ENCODE data around the gene CFAP45. TPM values are rescaled to one million over a fixed set of nuclear protein-coding genes. Genes with fewer than 3 reads are reported as not detected.

CFAP45 gene
- total and polyA plus RNA-seq, 2 experiments from 2014 or later, result 0.36 TPM; not detected in 1

DNA sequence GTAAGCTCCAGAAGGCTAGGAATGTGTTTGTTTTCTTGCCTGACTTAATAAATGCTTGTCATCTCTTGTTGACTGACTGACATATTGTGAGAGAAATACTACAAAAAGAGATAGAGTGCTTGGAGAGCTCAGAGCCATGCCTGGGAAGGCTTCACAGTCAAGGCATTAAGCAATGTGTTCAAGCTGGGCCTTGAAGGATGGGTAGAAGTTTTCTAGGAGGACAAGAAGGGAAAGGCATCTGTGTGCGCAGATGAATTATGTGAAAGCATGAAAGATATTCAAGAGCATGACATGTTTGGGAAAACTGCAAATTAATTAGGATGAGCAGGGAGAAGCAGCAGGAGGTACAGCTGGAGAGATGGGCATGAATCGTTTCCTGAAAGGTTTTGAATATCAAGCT lies 67.7 kb downstream of the CFAP45 start (continued):
- TF ChIP-seq, protein P1, sequence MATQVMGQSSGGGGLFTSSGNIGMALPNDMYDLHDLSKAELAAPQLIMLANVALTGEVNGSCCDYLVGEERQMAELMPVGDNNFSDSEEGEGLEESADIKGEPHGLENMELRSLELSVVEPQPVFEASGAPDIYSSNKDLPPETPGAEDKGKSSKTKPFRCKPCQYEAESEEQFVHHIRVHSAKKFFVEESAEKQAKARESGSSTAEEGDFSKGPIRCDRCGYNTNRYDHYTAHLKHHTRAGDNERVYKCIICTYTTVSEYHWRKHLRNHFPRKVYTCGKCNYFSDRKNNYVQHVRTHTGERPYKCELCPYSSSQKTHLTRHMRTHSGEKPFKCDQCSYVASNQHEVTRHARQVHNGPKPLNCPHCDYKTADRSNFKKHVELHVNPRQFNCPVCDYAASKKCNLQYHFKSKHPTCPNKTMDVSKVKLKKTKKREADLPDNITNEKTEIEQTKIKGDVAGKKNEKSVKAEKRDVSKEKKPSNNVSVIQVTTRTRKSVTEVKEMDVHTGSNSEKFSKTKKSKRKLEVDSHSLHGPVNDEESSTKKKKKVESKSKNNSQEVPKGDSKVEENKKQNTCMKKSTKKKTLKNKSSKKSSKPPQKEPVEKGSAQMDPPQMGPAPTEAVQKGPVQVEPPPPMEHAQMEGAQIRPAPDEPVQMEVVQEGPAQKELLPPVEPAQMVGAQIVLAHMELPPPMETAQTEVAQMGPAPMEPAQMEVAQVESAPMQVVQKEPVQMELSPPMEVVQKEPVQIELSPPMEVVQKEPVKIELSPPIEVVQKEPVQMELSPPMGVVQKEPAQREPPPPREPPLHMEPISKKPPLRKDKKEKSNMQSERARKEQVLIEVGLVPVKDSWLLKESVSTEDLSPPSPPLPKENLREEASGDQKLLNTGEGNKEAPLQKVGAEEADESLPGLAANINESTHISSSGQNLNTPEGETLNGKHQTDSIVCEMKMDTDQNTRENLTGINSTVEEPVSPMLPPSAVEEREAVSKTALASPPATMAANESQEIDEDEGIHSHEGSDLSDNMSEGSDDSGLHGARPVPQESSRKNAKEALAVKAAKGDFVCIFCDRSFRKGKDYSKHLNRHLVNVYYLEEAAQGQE (IDR thresholded peaks at IDR 0.05; ENCODE audit: unreplicated experiment), result no peak
- TF ChIP-seq POLR2AphosphoS5 (IDR thresholded peaks at IDR 0.05; ENCODE audit: low read depth) (no peak), EZH2 (IDR thresholded peaks at IDR 0.05; ENCODE audit: low read depth, unreplicated experiment) (no peak)

DNA sequence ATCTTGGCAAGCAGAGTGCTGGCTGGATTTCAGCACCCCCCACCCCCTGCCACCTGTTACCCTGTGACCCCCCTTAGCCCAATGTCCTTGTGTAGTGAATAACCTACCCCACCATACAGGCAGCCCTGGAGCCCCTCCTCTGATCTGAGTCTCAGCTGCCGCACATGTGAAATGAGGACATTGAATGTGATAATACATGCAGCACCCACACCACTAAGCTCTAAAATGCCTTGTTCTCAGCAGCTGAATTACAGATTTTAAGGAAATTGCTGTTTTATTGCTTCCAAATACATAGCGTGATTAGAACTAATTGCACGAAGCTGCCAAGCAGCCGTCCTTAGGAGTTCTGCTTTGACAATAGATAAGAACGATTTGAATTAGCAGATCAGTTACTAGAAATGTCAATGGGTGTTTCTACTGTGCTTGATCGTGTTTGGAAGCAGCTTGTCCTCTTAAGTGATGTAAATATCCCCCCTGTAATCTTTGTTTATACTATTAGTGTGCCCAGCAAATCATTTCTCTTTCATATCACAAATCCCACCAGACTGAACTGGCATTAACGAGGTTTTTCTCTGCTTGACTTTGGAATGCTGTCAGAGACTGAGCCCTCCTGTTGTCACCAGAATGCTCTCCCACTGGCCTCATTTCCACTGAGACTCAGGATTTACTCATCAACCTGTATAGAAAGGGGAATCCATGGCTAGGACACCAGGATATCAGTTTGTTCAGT lies 68.4 kb downstream of the CFAP45 start:
- no peaks in the 10 kb centered on the region for H3F3A ChIP-seq (replicated peaks; ENCODE audit: low read depth)
- no peaks in the 10 kb centered on the region for H4K20me1 ChIP-seq (replicated peaks; ENCODE audit: insufficient read depth)
- no peaks in the 10 kb centered on the region for H3K9me2 ChIP-seq (ENCODE audit: insufficient read depth)
- peaks cover 4% of the 10 kb centered on the region for H3K27me3 Mint-ChIP-seq (ENCODE audit: insufficient read depth, low read depth, poor library complexity)
- H3K27ac Mint-ChIP-seq, result no peak overlapping the region
- no peak for DNase-seq (ENCODE audit: low spot score)
- no peaks in the 10 kb centered on the region for H3K36me3 ChIP-seq (ENCODE audit: insufficient read depth)
- H3K4me2 ChIP-seq, result no peak overlapping the region
- H3K27me3 ChIP-seq (ENCODE audit: insufficient read depth), result no peaks in the 10 kb centered on the region
- no peaks in the 10 kb centered on the region for H3K79me2 ChIP-seq (replicated peaks; ENCODE audit: insufficient read depth)
- H3K9me3 Mint-ChIP-seq, result no peaks in the 10 kb centered on the region; the same call in 2 of the 3 replicates
- ATAC-seq, result peak; percentile 35
- no peak overlapping the region for H3K4me3 ChIP-seq
- no peaks in the 10 kb centered on the region; the same call in 1 of the 2 replicates for H3K4me1 ChIP-seq (ENCODE audit: insufficient read depth)
- H3K4me1 Mint-ChIP-seq, result peaks cover 14% of the 10 kb centered on the region
- H3K27ac ChIP-seq (ENCODE audit: low read depth), result no peak overlapping the region
- H2AFZ ChIP-seq, result no peak overlapping the region
- no peaks in the 10 kb centered on the region for H3K36me3 Mint-ChIP-seq (ENCODE audit: low read depth)
- no peak overlapping the region for H3K4me3 Mint-ChIP-seq
- TF ChIP-seq ZNF114 (CRISPR knock-in tag; IDR thresholded peaks at IDR 0.05), result no peak
- TF ChIP-seq JUNB (IDR thresholded peaks at IDR 0.05; ENCODE audit: unreplicated experiment), result no peak
- TF ChIP-seq EZH2phosphoT487 (IDR thresholded peaks at IDR 0.05; ENCODE audit: unreplicated experiment), result no peak
- TF ChIP-seq EZH2 (IDR thresholded peaks at IDR 0.05; ENCODE audit: low read depth, unreplicated experiment), result no peak
- TF ChIP-seq, protein P2, sequence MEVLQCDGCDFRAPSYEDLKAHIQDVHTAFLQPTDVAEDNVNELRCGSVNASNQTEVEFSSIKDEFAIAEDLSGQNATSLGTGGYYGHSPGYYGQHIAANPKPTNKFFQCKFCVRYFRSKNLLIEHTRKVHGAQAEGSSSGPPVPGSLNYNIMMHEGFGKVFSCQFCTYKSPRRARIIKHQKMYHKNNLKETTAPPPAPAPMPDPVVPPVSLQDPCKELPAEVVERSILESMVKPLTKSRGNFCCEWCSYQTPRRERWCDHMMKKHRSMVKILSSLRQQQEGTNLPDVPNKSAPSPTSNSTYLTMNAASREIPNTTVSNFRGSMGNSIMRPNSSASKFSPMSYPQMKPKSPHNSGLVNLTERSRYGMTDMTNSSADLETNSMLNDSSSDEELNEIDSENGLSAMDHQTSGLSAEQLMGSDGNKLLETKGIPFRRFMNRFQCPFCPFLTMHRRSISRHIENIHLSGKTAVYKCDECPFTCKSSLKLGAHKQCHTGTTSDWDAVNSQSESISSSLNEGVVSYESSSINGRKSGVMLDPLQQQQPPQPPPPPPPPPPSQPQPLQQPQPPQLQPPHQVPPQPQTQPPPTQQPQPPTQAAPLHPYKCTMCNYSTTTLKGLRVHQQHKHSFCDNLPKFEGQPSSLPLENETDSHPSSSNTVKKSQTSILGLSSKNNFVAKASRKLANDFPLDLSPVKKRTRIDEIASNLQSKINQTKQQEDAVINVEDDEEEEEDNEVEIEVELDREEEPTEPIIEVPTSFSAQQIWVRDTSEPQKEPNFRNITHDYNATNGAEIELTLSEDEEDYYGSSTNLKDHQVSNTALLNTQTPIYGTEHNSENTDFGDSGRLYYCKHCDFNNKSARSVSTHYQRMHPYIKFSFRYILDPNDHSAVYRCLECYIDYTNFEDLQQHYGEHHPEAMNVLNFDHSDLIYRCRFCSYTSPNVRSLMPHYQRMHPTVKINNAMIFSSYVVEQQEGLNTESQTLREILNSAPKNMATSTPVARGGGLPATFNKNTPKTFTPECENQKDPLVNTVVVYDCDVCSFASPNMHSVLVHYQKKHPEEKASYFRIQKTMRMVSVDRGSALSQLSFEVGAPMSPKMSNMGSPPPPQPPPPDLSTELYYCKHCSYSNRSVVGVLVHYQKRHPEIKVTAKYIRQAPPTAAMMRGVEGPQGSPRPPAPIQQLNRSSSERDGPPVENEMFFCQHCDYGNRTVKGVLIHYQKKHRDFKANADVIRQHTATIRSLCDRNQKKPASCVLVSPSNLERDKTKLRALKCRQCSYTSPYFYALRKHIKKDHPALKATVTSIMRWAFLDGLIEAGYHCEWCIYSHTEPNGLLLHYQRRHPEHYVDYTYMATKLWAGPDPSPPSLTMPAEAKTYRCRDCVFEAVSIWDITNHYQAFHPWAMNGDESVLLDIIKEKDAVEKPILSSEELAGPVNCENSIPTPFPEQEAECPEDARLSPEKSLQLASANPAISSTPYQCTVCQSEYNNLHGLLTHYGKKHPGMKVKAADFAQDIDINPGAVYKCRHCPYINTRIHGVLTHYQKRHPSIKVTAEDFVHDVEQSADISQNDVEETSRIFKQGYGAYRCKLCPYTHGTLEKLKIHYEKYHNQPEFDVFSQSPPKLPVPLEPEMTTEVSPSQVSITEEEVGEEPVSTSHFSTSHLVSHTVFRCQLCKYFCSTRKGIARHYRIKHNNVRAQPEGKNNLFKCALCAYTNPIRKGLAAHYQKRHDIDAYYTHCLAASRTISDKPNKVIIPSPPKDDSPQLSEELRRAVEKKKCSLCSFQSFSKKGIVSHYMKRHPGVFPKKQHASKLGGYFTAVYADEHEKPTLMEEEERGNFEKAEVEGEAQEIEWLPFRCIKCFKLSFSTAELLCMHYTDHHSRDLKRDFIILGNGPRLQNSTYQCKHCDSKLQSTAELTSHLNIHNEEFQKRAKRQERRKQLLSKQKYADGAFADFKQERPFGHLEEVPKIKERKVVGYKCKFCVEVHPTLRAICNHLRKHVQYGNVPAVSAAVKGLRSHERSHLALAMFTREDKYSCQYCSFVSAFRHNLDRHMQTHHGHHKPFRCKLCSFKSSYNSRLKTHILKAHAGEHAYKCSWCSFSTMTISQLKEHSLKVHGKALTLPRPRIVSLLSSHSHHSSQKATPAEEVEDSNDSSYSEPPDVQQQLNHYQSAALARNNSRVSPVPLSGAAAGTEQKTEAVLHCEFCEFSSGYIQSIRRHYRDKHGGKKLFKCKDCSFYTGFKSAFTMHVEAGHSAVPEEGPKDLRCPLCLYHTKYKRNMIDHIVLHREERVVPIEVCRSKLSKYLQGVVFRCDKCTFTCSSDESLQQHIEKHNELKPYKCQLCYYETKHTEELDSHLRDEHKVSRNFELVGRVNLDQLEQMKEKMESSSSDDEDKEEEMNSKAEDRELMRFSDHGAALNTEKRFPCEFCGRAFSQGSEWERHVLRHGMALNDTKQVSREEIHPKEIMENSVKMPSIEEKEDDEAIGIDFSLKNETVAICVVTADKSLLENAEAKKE (CRISPR knock-in tag; IDR thresholded peaks at IDR 0.05), result no peak
- no peak for TF ChIP-seq ETS1 (IDR thresholded peaks at IDR 0.05)
- TF ChIP-seq POLR2AphosphoS5 (IDR thresholded peaks at IDR 0.05; ENCODE audit: low read depth), result no peak
- no peak for TF ChIP-seq NANOG (IDR thresholded peaks at IDR 0.05; ENCODE audit: borderline replicate concordance)
- TF ChIP-seq, protein P1 (IDR thresholded peaks at IDR 0.05; ENCODE audit: unreplicated experiment), result no peak

Measured in GM23338 (cell line).